ENCODE measurements around the gene ANKK1. TPM values are rescaled to one million over a fixed set of nuclear protein-coding genes. Genes with fewer than 3 reads are reported as not detected.

Gene ANKK1
- total RNA-seq, 1 experiment from 2014 or later, result 0.22 TPM

GRCh38 chr11:113396690-113397089 is 9.1 kb downstream of the ANKK1 start:
- Histone ChIP-seq H3K4me1 (ENCODE audit: control insufficient read depth in 1 of 2, insufficient read depth in 2 of 2, low read length in 2 of 2) (peaks cover under 1 to 4% of the 10 kb centered on the region in 2 experiments; a peak in 2 of 4 replicates), H4K20me1 (ENCODE audit: insufficient read depth) (no peaks in the 10 kb centered on the region), H2AFZ (ENCODE audit: low read depth, low read length, poor library complexity, severe bottlenecking) (no peak overlapping the region), H3K36me3 (ENCODE audit: control insufficient read depth in 1 of 2, insufficient read depth in 2 of 2, low read length in 2 of 2) (no peaks in the 10 kb centered on the region), H3K79me2 (ENCODE audit: insufficient read depth, low read length) (no peaks in the 10 kb centered on the region), H3K9me2 (ENCODE audit: insufficient read depth) (no peaks in the 10 kb centered on the region), H3K4me3 (replicated peaks in 1 of 2; ENCODE audit: low read depth in 1 of 2, low read length in 2 of 2) (no peak overlapping the region), H3K9ac (ENCODE audit: low read length) (no peak overlapping the region), H3K4me2 (ENCODE audit: low read length) (no peak overlapping the region), H3K9me3 (ENCODE audit: control insufficient read depth in 1 of 2, insufficient read depth in 1 of 2, low read depth in 1 of 2, low read length in 2 of 2) (no peaks in the 10 kb centered on the region), H3K27ac (ENCODE audit: low read depth, low read length) (no peak overlapping the region), H3K27me3 (ENCODE audit: insufficient read depth, low read length) (peaks cover 15% of the 10 kb centered on the region)
- no TSS peak for BruUV-seq (replicated peaks)
- ATAC-seq (no peak), DNase-seq (ENCODE audit: low read depth, low spot score) (no peak)
- CTCF ChIA-PET, result no interaction called here
- RAD21 ChIA-PET (ENCODE audit: low non-redundant PET in 1 of 2, low total read pairs in 2 of 2, uncharacterized antibody in 2 of 2, unreplicated experiment in 2 of 2), result no interaction called here
- POLR2A ChIA-PET, result no interaction called here
- intact Hi-C loops (cut with micrococcal nuclease), result no loop called here
- TF ChIP-seq JUND (IDR thresholded peaks at IDR 0.05), result no peak
- TF ChIP-seq EZH2 (IDR thresholded peaks at IDR 0.05), result no peak
- TF ChIP-seq ZFX (IDR thresholded peaks at IDR 0.05), result no peak
- TF ChIP-seq TCF7L2 (IDR thresholded peaks at IDR 0.05; ENCODE audit: borderline replicate concordance, extremely low read depth, insufficient read depth, insufficient read length), result no peak
- TF ChIP-seq EZH2phosphoT487 (IDR thresholded peaks at IDR 0.05; ENCODE audit: borderline replicate concordance), result no peak

GRCh38 chr11:113397212-113397611 is 9.6 kb downstream of the ANKK1 start:
- DNase-seq (ENCODE audit: low read depth, low spot score), result no peak
- TF ChIP-seq SIN3A (IDR thresholded peaks at IDR 0.05; ENCODE audit: low read depth) (no peak), CTCF (IDR thresholded peaks at IDR 0.05 in 2 of 3, conservative IDR thresholded peaks at IDR 0.05 in 1 of 3; ENCODE audit: borderline replicate concordance in 1 of 3, insufficient read depth in 1 of 3, low read depth in 2 of 3, low read length in 2 of 3) (no peak), SP1 (IDR thresholded peaks at IDR 0.05; ENCODE audit: low read depth) (no peak), CBX3 (IDR thresholded peaks at IDR 0.05; ENCODE audit: low read depth) (no peak), MAX (IDR thresholded peaks at IDR 0.05) (no peak), EZH2 (IDR thresholded peaks at IDR 0.05) (no peak), JUND (IDR thresholded peaks at IDR 0.05) (no peak), RAD21 (IDR thresholded peaks at IDR 0.05; ENCODE audit: low read depth) (no peak), POLR2A (IDR thresholded peaks at IDR 0.05; ENCODE audit: borderline replicate concordance, extremely low read depth, insufficient read depth, insufficient read length) (no peak), SRF (IDR thresholded peaks at IDR 0.05; ENCODE audit: low read depth) (no peak), FOSL1 (IDR thresholded peaks at IDR 0.05; ENCODE audit: low read depth) (no peak), ATF3 (IDR thresholded peaks at IDR 0.05) (no peak), EGR1 (IDR thresholded peaks at IDR 0.05; ENCODE audit: low read depth) (no peak), POLR2AphosphoS5 (IDR thresholded peaks at IDR 0.05; ENCODE audit: low read depth, low read length) (no peak), EZH2phosphoT487 (IDR thresholded peaks at IDR 0.05; ENCODE audit: borderline replicate concordance) (no peak), TCF7L2 (IDR thresholded peaks at IDR 0.05; ENCODE audit: borderline replicate concordance, extremely low read depth, insufficient read depth, insufficient read length) (no peak), ZFX (IDR thresholded peaks at IDR 0.05) (no peak), ZBTB33 (IDR thresholded peaks at IDR 0.05; ENCODE audit: extremely low read depth, insufficient replicate concordance, low read length) (no peak)
- Histone ChIP-seq H3K36me3 (ENCODE audit: control insufficient read depth in 1 of 2, insufficient read depth in 2 of 2, low read length in 2 of 2) (no peaks in the 10 kb centered on the region), H3K9me2 (ENCODE audit: insufficient read depth) (no peaks in the 10 kb centered on the region), H3K27me3 (ENCODE audit: insufficient read depth, low read length) (peaks cover 13% of the 10 kb centered on the region), H3K9me3 (ENCODE audit: control insufficient read depth in 1 of 2, insufficient read depth in 1 of 2, low read depth in 1 of 2, low read length in 2 of 2) (no peaks in the 10 kb centered on the region), H3K9ac (ENCODE audit: low read length) (no peak overlapping the region), H4K20me1 (ENCODE audit: insufficient read depth) (no peaks in the 10 kb centered on the region), H3K4me3 (replicated peaks in 1 of 2; ENCODE audit: low read depth in 1 of 2, low read length in 2 of 2) (no peak overlapping the region), H3K4me2 (ENCODE audit: low read length) (no peak overlapping the region), H3K4me1 (ENCODE audit: control insufficient read depth in 1 of 2, insufficient read depth in 2 of 2, low read length in 2 of 2) (peaks cover 4 to 7% of the 10 kb centered on the region in 2 experiments; a peak in 2 of 4 replicates), H3K27ac (ENCODE audit: low read depth, low read length) (no peak overlapping the region), H3K79me2 (ENCODE audit: insufficient read depth, low read length) (no peaks in the 10 kb centered on the region), H2AFZ (ENCODE audit: low read depth, low read length, poor library complexity, severe bottlenecking) (no peak overlapping the region)
- RAD21 ChIA-PET (ENCODE audit: low non-redundant PET in 1 of 2, low total read pairs in 2 of 2, uncharacterized antibody in 2 of 2, unreplicated experiment in 2 of 2), result no interaction called here
- no peak for ATAC-seq
- CTCF ChIA-PET, result no interaction called here
- POLR2A ChIA-PET, result no interaction called here
- BruUV-seq (replicated peaks), result no TSS peak
- intact Hi-C loops (cut with micrococcal nuclease), result no loop called here

Measured in HCT116 (cell line).